B cell (primary cell): ENCODE measurements around the gene CSF1.

ENCODE experiments used
- EZH2 ChIP-seq: IDR thresholded peaks from 2 replicates; pipeline ENCODE4 v1.6.1; 2012; ENCODE audit warnings: borderline replicate concordance, low read depth, mild to moderate bottlenecking, moderate library complexity, low read length; ENCODE audit not compliant: insufficient read depth, poor library complexity, severe bottlenecking
- TF ChIP-seq, protein P1 (sequence below): fragments of 200-600 bp; IDR thresholded peaks from one replicate; pipeline ENCODE4 v1.8.0; 2022; ENCODE audit warnings: antibody characterized with exemption, mild to moderate bottlenecking

DNA sequence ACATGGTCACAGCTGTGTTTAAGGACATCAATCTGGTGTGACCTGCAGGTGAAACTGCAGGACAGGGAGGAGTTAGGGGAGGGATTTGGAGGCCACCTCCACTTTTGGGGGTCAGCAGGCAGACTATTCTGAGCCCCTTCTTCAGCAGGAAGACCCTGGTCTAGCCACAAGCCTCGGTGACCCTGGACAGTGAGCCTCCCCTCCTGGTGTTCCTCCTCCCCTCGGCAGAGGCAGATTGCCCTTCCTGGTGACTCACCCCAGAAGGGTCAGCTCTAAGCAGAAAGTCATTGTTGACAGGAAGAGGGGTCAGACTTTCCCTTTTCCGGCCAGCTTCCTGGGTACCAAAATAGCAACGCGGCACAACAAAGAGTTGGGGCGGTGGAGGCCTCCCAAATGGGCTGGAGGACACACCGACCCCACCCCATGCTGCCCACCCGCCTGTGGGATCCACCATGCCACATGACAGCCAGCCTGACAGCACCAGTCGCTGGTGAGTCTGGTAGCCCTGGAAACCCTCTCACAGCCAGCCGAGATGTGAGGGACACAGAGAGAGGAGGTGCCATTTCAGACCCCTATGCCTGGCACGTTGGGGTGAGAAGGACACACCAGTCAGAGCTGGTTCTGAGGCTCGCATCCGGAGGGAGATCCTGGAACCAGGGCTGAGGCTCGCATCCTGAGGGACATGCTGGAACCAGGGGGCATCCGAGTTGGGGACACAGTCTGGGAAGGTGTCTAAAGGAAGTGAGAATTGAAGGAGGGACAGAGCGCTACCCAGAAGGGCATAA, 14.7 kb upstream of the CSF1 start:
- TF ChIP-seq, protein P1, sequence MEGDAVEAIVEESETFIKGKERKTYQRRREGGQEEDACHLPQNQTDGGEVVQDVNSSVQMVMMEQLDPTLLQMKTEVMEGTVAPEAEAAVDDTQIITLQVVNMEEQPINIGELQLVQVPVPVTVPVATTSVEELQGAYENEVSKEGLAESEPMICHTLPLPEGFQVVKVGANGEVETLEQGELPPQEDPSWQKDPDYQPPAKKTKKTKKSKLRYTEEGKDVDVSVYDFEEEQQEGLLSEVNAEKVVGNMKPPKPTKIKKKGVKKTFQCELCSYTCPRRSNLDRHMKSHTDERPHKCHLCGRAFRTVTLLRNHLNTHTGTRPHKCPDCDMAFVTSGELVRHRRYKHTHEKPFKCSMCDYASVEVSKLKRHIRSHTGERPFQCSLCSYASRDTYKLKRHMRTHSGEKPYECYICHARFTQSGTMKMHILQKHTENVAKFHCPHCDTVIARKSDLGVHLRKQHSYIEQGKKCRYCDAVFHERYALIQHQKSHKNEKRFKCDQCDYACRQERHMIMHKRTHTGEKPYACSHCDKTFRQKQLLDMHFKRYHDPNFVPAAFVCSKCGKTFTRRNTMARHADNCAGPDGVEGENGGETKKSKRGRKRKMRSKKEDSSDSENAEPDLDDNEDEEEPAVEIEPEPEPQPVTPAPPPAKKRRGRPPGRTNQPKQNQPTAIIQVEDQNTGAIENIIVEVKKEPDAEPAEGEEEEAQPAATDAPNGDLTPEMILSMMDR, result no peak
- TF ChIP-seq EZH2, result no peak
